Measurements from ENCODE around the gene ARHGAP40.

- TF ChIP-seq CTCF (conservative IDR thresholded peaks at IDR 0.05 in 1 of 2, IDR thresholded peaks at IDR 0.05 in 1 of 2; ENCODE audit: low read depth in 1 of 2, low read length in 2 of 2) (no peak), EZH2 (IDR thresholded peaks at IDR 0.05; ENCODE audit: low read length, missing control alignments) (no peak)
Observed at GRCh38 chr20:38663660-38664059, 62.1 kb downstream of the ARHGAP40 start.
